WI38 (cell line): Measurements from ENCODE around the gene TRMT2A.
"Not testable (repeated sequence)": the region's sequence is repeated elsewhere in the genome, so short reads cannot be mapped to it uniquely, and the experiment has no call there.

Experiments
- H3K4me3 ChIP-seq: 2 replicates; pipeline ENCODE4 v1.5.1; 2011; ENCODE audit warnings: low read depth, mild to moderate bottlenecking, control low read depth, low read length
- TF ChIP-seq, protein P1 (sequence below): IDR thresholded peaks from 2 replicates; pipeline ENCODE4 v1.5.1; 2012; ENCODE audit warnings: low read depth, mild to moderate bottlenecking, control low read depth, low read length

The TRMT2A gene, protein sequence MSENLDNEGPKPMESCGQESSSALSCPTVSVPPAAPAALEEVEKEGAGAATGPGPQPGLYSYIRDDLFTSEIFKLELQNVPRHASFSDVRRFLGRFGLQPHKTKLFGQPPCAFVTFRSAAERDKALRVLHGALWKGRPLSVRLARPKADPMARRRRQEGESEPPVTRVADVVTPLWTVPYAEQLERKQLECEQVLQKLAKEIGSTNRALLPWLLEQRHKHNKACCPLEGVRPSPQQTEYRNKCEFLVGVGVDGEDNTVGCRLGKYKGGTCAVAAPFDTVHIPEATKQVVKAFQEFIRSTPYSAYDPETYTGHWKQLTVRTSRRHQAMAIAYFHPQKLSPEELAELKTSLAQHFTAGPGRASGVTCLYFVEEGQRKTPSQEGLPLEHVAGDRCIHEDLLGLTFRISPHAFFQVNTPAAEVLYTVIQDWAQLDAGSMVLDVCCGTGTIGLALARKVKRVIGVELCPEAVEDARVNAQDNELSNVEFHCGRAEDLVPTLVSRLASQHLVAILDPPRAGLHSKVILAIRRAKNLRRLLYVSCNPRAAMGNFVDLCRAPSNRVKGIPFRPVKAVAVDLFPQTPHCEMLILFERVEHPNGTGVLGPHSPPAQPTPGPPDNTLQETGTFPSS

DNA sequence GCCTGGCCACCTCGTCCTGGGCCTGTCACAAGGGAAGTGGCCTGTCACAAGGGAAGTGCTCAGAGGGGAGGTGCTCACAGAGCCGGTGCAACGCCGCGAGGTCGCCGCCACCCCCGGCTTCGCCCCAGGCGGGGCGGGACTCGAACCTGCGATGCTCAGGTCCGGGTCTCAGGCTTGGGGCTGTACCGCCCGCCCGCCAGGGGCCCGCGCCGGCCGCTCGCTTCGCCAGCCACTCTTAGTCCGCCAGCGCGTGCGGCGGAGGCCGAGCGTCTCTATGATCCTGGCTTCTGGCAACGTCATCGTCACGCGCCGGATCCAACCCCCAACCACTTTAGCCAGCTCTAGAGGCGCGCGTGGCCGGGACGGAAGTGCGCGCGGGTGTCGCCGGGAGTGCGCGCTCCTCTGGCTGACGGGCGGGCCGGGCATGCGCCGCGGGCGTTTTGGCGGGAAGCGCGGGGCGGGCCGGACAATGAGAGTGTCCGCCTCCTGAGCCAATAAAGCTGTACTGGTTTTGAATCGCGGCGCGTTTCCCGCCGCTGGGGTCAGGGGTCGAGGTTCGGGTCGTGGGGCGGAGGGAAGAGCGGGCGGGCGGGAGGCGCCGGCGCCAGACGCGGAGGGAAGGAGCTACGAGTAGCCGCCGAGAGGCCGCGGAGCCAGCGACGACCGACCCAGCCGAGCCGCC lies at the start of gene TRMT2A:
TRMT2A (minus strand) TSS at position 276 of the 682 bp plus-strand sequence. CDS start 320 bp downstream, outside the sequence.
- TF ChIP-seq, protein P1, sequence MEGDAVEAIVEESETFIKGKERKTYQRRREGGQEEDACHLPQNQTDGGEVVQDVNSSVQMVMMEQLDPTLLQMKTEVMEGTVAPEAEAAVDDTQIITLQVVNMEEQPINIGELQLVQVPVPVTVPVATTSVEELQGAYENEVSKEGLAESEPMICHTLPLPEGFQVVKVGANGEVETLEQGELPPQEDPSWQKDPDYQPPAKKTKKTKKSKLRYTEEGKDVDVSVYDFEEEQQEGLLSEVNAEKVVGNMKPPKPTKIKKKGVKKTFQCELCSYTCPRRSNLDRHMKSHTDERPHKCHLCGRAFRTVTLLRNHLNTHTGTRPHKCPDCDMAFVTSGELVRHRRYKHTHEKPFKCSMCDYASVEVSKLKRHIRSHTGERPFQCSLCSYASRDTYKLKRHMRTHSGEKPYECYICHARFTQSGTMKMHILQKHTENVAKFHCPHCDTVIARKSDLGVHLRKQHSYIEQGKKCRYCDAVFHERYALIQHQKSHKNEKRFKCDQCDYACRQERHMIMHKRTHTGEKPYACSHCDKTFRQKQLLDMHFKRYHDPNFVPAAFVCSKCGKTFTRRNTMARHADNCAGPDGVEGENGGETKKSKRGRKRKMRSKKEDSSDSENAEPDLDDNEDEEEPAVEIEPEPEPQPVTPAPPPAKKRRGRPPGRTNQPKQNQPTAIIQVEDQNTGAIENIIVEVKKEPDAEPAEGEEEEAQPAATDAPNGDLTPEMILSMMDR, result no peak
- peak within 1 kb of the TSS; percentile 86 for H3K4me3 ChIP-seq

DNA sequence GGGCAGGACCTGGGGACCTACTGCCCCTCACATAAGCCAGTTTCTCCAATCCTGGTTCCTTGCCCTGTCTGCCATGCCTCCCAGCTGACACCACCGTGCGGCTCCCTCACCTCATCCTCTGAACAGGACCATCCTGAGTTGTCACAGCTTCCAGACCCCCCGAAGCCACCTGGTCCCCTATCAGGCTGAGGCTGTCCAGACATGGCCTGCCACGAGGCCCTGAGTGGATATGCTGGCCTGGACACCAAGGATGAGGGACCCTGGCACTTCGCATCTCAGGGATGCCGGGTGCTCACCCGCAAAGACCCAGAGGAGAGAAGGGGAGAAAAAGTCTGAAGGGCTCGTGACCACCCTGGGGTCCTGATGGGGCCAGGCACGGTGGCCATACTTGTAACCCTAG lies 49.7 kb upstream of the TRMT2A start:
- TF ChIP-seq, protein P1, result no peak
- H3K4me3 ChIP-seq, result no peak overlapping the region

DNA sequence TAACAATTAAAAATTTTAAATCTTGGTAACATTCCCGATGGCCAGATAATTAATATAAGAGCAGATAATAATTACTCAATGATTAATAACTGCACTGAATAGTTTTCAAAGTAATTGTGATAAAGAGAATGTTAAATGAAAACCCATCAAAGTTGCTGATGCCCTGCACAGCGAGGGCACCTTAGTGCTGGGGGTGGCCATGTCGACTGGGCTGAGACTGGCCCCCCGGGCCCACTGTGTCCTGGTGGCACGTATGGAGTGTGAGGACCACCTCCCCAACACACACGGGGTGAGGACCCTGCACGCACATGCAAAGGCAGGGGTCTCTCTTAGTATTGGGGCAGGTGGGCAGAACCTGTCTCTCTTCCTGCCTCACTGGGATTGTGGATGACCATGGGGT lies 48.9 kb upstream of the TRMT2A start:
- TF ChIP-seq, protein P1, result no peak
- no peak overlapping the region for H3K4me3 ChIP-seq

DNA sequence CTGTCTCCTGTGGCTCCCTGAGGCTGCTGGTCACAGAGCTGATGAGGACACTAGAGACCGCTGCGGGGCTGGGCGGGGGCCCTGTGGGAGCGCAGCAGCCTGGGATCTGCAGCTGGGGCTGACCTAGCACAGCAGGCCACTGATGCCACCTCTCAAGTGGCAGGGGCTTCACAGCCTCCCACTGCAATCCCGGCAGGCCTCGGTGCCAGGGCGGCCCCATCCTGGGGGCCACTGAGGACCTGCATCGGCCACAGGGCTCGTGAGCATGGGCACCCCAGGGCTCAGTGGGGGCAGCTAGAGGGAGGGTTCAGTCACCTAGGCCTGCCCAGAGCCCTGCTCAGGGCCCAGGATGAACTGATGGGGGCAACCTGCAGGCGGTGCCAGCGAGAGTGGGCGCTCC lies 48.4 kb upstream of the TRMT2A start:
- H3K4me3 ChIP-seq, result no peak overlapping the region
- TF ChIP-seq, protein P1, result no peak

DNA sequence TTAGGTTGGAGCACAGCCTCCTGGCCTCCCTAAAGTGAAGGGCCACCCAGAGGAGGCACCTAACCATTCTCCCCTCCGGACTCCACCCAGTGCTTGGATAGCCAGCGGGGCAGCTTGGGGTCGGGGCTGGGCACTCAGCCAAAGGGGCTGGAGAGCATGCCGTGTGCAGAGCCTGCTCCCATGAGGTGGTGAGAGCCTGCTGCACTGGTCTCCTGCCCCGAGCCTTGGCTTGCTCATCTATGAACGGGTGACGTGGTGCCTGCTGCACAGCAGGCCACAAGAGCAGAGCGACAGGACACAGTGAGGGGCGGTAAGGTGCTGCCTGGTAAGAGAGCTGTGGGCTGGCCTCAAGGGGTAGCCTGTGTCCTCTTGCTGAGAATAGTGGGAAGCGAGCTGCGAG lies 47.8 kb upstream of the TRMT2A start:
- H3K4me3 ChIP-seq, result no peak overlapping the region
- TF ChIP-seq, protein P1, result no peak

DNA sequence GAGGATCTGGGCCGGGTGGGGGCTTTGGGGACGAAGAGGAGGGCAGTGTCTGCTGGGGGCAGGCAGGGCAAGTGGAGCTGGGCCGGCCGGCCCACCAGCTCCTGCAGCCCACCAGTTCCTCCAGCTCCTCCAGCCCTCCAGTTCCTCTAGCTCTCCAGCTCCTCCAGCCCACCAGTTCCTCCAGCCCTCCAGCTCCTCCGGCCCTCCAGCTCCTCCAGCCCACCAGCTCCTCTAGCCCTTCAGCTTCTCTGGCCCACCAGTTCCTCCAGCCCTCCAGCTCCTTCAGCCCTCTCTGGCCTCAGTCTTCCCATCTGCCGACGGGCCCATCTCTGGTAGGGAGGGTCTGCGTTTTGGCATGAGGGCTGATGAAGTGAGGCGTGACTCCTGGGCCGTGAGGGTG lies 43.0 kb upstream of the TRMT2A start:
- TF ChIP-seq, protein P1, result no peak
- H3K4me3 ChIP-seq, result no peak overlapping the region

DNA sequence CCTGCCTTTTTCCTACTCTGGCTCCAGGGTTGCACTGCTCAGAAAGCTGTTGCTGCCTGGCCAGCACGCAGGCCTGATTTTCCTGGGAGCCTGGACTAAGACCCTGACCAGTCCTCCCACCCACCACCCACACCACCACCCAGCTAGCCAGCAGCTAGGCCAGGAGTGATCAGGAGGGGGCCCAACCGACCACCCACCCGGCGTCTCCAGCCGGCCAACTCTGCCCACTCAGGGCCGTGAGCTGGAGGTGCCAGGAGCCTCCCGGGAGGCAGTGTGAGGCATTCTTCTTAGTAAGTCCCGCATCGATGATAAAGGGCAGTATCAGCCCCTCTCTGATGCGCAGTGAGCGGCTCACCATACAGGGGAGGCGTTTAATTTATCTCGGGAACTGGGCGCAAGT lies 42.5 kb upstream of the TRMT2A start:
- not testable (repeated sequence) for H3K4me3 ChIP-seq
